GM15510 (cell line): ENCODE data around the gene GBF1.

ENCODE experiments used
- POLR2A ChIP-seq: IDR thresholded peaks from 3 replicates; pipeline ENCODE4 v1.6.1; 2011; ENCODE audit warnings: borderline replicate concordance; ENCODE audit not compliant: insufficient read length; ENCODE audit errors: extremely low read depth

Gene GBF1

DNA sequence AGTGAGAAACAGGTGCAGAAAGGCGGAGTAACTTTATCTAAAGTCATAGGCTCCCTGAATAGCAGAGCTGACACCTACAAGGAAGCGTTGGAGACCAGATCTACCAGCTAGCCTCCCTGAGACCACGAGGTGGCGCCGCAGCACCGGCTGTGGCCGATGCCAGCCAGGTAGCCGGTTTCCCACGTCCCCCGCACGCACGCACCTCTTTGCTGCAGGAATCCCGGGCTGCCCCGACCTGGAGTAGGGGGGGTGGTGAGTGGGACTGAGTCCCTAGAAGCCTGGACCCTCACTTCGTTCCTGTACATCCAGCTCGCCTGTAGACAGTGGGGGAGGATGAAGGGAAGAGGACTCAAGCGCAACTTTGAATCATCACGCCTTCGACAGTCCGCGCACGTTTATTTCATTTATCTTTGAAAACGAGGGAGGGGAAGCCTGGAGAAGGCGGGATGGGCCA lies 15.5 kb upstream of the GBF1 start:
- TF ChIP-seq POLR2A: no peak

DNA sequence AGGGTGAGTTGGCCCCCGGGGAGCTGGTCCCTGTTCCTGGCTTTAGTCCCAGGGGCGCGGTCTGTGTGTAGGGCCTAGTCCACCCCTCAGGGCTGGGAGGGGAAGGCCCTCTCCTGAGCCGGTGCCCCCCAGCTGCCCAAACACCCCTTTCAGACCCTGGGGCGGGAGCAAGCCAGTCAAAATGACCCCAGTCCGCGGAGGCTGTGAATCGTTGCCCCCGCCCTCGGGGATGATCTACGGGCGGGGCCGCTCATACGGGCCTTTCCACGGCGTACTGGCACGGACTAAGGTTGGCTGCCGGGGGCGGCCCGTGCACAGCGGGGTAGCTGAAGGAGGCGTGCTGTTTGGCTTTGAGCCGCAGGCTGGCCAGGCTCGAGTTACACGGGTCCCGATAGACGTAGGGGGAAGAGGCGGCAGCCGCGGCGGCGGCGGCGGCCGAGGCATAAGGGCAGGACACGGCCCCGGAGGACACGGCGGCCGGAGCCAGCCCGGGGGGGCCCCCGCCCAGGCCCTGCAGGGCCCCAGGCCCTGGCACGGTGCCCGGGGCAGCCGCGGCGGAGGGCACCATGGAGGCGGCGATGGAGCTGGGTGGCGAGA lies 15.0 kb upstream of the GBF1 start:
- no peak for TF ChIP-seq POLR2A

DNA sequence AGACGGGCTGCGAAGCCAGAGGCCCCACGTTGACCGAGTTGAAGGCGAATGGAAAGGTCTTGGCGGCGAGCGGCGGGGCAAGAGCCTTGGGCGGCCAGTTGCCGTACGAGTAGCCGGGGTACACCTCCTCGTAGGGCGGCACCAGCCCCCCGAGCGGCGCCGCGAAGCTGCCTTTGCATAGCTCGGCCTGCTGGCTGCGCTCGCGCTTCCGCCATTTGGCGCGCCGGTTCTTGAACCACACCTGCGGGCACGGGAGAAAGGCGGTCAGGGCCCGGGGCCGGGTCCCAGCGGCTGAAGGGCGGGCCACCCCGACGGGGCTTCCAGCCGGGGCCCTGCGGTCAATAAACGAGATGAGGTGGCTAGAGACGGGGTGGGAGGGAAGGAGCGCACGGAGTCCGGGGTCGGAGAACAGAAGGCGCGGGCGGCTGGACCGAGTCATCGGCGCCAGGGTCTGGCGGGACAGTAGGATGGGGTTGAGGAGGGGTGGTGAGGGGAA lies 14.4 kb upstream of the GBF1 start:
- TF ChIP-seq POLR2A: no peak

DNA sequence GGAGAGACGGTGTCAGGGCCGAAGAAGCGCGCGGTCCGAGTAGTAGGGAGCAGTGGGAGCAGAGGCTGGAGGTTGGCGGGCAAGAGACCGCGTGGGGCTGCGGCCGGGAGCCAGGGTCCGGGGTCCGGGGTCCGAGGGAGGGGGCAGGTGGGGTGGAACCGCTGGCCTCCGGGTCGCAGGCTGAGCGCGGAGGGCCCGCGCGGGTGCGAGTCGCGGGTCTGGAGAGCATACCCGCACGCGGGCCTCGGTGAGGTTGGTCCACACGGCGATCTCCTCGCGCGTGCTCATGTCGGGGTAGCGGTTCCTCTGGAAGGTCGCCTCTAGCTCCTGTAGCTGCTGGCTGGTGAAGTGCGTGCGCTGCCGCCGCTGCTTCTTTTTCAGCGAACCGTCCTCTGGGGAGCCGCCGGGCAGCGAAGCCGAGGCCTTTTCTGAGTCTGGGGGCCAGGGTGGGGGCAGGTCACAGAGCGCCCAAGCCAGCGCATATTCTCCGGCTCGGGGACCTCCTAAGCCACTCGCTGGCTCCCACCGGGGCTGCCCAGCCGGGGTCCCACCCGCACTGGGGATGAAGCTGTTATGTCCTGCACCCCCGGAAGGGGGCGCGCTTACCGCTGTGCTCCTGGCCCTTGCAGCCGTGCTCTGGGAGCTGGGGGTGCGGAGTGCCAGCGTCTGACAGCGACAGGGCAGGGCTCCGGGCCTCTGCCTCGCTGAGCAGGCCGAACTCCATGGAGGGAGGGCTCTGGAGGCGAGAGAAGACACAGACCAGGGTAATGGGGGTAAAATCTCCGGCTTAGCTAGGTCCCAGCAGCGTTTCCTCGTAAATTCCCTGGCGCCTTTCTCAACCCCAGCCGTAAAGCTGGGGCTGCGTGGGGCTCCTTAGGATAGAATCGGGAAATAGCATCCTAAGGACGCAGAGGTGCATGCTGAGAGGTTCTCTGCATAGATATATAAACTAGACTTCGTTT lies 13.7 kb upstream of the GBF1 start:
- no peak for TF ChIP-seq POLR2A

DNA sequence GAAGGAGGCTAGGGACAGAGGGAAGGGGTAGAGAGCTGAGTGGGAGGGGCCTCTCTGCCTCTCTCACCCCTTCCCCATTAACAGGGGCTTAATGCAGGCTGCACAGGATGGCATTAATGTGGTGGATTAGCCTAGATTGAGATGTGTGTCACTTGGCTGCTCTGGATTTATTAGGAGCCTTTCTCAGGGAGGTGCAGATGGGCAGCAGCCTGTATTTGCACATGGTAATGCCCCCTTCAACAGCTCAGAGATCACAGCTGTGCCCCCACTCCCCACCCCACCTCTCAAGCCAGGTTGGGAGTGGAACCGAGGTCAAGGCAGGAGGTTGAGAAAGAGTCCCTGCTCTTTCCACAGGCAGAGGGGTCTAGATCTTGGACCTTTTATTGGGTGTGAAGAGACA lies 11.3 kb upstream of the GBF1 start:
- TF ChIP-seq POLR2A: no peak

DNA sequence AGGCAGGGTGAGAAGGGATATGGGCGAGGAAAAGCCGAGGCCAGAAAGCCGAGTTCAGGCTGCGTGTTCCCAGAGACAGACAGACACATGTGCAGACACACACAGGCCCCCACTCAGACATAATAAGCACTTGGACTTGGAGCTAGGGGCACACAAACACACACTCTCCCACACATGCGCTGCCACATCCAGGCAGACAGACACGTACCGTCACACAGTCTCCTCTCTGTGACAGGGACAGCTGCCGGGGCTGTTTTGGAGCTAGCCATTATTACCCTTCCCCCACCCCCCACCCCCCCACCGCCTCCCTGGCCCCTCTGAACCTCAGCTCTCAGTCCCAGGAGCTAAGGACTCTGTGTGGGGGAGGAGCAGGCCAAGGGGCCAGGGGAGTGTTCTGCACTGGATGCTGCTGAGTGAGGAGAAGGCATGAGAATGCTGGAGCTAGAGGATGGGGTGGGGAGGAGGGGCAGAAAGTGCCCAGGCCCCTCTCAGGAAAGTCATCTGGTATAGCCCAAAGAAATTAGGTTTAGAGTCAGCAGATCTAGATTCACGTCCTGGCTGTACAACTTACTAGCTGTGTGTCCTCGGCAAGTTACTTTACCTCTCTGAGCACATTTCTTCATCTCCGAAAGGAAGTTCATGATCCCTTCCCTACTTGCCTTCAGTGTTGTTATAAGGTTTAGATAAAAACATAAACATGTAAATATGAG lies 10.3 kb upstream of the GBF1 start:
- no peak for TF ChIP-seq POLR2A

DNA sequence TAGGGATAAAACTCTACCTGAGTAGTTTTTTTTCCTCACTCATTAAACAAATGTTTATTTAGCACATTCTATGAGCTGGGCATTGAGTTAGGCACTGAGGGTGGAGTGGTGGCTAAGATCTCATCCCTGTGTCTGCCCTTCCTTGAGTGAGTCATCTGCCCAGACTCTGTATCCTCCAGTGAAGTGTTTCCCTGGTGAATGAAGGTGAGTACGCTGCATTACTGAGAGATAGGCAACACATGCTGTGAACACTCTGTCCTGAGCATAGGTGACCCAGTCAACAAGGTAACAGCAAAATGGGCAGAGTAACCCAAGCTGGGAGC lies 9.8 kb upstream of the GBF1 start:
- TF ChIP-seq POLR2A: no peak

DNA sequence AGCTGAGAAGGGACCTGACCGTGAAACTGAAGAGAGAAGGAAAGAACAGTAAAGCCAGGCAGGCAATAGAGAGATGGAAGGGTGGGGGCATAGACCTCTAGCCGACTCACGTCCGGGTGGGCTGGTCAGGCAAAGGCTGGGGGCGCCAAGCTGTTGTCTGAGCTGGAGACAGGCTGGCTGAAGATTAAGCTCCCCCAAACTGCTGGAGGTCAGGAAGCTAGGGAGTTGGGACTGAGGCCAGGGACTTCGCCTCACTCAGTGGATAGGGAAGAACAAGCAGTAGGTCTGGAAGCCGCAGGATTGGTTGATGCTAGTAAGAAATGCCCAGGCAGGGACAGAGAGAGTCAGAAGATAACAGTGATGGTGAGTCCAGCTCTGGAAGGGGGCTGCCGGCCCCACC lies 9.3 kb upstream of the GBF1 start:
- no peak for TF ChIP-seq POLR2A

DNA sequence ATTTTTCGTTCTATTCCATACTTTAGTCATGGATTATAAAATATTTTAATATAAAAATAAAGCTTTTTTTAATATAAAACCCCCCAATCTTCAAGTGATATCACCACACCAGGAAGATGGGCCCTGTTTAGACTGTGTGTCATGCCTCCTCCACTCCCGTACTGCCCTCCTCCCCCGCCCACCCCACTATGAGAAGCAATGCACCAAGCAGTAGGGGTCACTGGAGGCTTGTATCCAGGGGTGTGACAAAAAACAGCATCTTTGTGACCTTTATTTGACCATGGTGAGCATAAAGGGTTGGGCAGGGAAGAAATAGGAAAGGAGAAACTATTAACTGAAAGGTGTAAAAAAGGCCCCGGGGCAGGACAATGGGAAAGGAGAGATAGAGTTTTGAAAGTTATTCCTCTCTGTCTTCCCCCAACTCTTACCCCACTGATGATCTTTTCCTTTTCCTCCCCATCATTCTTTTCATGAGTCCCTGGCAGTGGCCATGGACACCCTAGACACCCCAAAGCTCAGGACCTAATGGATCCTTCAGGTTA lies 7.5 kb upstream of the GBF1 start:
- TF ChIP-seq POLR2A: no peak

DNA sequence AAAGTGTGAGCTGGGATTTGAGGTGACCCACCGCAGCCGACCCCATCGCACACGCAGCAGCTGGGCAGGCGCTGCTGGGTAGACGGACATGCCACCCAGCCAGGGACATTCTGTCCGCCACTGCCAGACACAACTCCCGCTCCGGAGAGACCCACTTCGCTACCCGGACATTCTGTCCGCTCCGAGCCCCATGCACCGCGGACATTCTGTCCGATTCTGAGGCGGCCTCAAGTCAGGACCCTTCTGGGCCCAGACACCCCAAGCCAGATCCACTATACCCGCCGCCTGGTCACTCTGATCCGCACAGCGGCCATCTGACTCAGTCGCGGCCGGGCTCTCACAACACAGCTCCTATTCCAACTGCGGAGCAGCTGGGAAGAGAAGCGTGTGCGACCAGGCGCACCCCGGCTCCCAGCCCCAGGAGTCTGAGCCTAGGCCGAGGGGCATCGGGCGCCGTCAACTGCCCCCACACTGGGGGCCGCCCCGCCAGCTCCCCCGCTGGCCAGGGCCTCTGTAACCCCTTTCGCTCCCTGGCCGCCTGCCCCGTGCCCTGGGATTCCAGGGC lies 4.8 kb upstream of the GBF1 start:
- no peak for TF ChIP-seq POLR2A

DNA sequence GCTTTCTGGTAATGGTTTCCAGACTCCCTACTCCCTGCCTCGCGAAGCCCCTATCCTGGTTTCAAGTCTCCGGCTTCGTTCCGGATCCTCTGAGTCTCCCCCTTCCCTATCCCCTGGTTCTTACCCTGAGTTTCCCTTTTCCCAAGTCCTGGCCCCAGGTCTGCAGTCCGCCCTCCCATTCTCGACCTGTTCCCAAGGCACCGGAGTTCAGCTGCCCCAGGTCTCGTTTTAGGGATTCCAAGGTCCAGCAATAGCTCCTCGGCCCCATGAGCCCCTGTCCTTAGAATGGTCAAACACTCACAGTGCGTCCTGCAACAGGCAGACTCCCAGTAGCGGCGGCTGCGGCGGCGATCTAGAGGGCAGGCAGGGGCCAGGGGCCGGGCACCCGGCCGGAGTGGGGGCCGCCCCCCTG lies 4.3 kb upstream of the GBF1 start:
- TF ChIP-seq POLR2A: no peak

DNA sequence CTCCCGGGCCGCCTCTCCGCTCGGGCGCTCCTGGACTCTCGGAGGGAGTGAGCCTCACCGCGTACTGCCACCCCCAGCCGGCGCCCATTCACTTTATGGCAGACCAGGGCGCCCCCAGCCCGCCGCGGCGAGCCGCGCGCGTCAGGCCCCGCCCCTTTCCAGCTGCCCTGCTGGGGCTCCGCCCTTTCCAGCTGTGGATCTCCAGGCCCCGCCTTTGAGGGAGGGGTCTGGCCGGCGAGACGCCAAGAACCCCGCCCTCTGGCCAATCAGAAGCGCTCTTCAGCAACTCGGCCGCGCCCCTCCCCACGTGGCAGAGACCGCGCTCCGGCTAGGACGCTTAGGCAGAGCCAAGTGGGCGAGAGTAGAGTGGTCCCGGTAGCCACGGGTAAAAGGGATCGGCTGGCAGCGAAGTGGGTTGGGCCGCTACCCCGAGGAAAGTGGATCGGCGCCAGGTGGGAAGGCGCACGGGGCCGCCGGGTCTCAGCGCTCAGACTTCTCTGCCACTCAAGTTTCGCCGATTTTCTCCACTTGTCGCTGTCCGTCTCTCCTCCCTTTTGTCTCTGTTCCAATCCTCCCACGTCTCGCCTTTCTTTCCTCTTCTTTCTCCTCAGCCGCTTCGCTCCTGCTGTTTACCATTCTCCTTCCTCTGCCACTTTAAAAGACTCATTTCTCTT lies 3.8 kb upstream of the GBF1 start, which contains the start of gene PITX3:
Gene PITX3, minus strand, starts transcription at position 69 of the 674 bp plus-strand sequence. CDS start 9,432 bp downstream, outside the sequence.
- no peak for TF ChIP-seq POLR2A

DNA sequence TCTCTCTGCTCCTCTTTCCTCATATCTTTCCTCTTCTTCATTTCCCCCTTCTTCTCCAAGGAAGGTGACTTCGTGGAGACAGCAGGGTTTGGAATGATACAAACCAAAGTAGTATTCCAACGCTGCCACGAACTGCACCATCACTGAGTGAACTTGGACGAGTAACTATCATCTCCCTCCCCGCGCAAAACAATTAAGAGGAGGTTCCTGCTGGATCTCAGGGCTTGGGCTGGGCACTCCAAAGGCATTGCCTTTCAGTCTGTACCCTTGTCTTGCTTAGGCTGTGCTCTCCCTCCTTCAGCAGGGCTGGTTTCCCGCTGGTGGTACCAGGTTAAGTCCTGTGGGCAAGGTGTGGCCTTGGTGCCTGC lies 3.2 kb upstream of the GBF1 start:
- no peak for TF ChIP-seq POLR2A

DNA sequence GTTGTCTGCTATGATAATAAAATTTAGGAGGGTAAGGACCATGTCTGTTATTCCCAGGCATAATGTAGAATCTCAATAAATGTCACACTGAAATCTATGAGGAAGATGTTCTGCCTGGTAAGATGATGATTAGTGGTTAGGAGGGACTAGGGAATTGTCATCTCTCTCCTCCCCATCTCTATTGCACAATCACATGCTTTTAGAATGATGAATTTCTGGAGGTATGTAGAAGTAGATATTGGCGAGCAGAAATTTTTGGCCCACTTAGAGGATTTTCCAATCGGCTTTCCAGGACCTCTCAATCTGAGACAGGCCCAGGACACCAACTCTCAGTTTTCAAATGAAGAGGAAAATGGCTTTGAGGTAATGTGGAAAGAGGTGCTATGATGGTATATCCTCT lies 2.0 kb upstream of the GBF1 start:
- no peak for TF ChIP-seq POLR2A
